Brain microvascular endothelial cell (primary cell): ENCODE data around the gene RBPJL.

Experiments
- DNase-seq: peaks from one replicate; pipeline ENCODE4 v3.0.0-alpha.2; 2020
- H3K27ac ChIP-seq: fragments of 250-450 bp; sonication (Bioruptor Pico); 2 replicates; pipeline ENCODE4 v1.5.1; 2020; ENCODE audit warnings: mild to moderate bottlenecking, moderate library complexity
- H3K27me3 ChIP-seq: fragments of 250-450 bp; sonication (Bioruptor Pico); replicated peaks from 2 replicates; pipeline ENCODE4 v1.5.1; 2020; ENCODE audit warnings: mild to moderate bottlenecking
- H3K36me3 ChIP-seq: fragments of 250-450 bp; sonication (Bioruptor Pico); replicated peaks from 2 replicates; pipeline ENCODE4 v1.5.1; 2020; ENCODE audit warnings: mild to moderate bottlenecking
- H3K4me3 ChIP-seq: 2 replicates; pipeline ENCODE4 v1.5.1; 2011; ENCODE audit warnings: low read depth, mild to moderate bottlenecking, control low read depth, low read length, moderate library complexity
- in situ Hi-C: cut with HindIII; loops from 2 replicates; pipeline ENCODE4 v1.10.0; 2017; ENCODE audit warnings: low sequenced_read_pairs, low pct_ligation_motif_present
- TF ChIP-seq, protein P1 (sequence below): IDR thresholded peaks from 2 replicates; pipeline ENCODE4 v1.5.1; 2011; ENCODE audit warnings: low read depth, mild to moderate bottlenecking, moderate library complexity, low read length, control low read depth, inconsistent platforms; ENCODE audit errors: missing control alignments

The RBPJL gene

GRCh38 chr20:45329497-45330319 lies 23.1 kb downstream of the RBPJL start:
- peaks cover 79% of the 10 kb centered on the region for H3K36me3 ChIP-seq
- no peak for DNase-seq
- no peaks in the 10 kb centered on the region for H3K27me3 ChIP-seq
- no peak overlapping the region for H3K27ac ChIP-seq
- in situ Hi-C loops = no loop called here
- no peak overlapping the region for H3K4me3 ChIP-seq
- TF ChIP-seq, protein P1, sequence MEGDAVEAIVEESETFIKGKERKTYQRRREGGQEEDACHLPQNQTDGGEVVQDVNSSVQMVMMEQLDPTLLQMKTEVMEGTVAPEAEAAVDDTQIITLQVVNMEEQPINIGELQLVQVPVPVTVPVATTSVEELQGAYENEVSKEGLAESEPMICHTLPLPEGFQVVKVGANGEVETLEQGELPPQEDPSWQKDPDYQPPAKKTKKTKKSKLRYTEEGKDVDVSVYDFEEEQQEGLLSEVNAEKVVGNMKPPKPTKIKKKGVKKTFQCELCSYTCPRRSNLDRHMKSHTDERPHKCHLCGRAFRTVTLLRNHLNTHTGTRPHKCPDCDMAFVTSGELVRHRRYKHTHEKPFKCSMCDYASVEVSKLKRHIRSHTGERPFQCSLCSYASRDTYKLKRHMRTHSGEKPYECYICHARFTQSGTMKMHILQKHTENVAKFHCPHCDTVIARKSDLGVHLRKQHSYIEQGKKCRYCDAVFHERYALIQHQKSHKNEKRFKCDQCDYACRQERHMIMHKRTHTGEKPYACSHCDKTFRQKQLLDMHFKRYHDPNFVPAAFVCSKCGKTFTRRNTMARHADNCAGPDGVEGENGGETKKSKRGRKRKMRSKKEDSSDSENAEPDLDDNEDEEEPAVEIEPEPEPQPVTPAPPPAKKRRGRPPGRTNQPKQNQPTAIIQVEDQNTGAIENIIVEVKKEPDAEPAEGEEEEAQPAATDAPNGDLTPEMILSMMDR = no peak

- H3K27ac ChIP-seq = no peak overlapping the region
- no peaks in the 10 kb centered on the region for H3K27me3 ChIP-seq
- H3K36me3 ChIP-seq = peaks cover 83% of the 10 kb centered on the region
- TF ChIP-seq, protein P1 = no peak
- no peak overlapping the region for H3K4me3 ChIP-seq
- no peak for DNase-seq
- in situ Hi-C loops = no loop called here
Observed at GRCh38 chr20:45330476-45330875, 23.8 kb downstream of the RBPJL start.

DNA sequence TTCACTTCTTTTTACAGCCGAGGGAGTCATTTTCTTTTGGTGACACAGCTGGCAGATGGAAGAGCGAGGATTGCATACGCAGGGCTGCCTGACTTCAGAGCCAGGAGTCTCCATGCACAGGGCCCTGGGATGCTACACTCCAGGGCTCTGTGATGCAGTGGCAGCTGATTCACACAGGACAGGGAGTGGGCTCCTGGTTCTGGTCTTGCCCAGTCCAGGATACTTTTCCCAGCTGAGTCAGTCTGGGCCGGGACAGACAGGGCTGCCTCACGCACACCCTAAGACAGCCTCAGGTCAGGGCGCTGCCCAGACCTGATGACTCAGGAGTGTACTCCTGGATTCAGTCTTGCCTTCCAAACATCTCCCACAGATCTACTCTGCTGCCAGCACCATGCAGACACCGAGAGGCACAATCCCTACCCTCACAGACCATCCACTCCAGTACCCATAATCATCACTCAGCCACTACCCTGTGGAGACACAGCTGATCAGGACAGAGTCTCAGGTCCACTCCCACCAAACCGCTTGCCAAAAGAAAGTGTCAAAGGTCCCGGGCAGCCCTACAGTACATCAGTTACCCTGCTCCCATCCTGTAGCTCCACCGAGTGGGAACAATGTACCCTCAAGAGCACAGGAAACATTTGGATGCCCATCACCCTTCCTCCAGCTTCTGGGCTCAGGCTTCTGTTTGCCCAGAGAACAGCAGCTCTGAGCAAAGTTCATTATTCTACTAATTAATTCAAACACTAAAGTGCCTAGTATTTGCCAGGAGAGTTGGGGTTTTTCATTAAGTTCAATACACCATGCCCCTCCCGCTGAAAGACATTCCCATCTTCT lies 30.1 kb downstream of the RBPJL start:
- Histone ChIP-seq H3K36me3 (peaks cover 59% of the 10 kb centered on the region), H3K27ac (peak overlapping the region; percentile 90), H3K27me3 (no peaks in the 10 kb centered on the region), H3K4me3 (no peak overlapping the region)
- in situ Hi-C loops = no loop called here
- DNase-seq = peak; percentile 91
- TF ChIP-seq, protein P1 = no peak

GRCh38 chr20:45337367-45338120 lies 30.9 kb downstream of the RBPJL start:
- no peaks in the 10 kb centered on the region for H3K27me3 ChIP-seq
- peaks cover 53% of the 10 kb centered on the region for H3K36me3 ChIP-seq
- TF ChIP-seq, protein P1 = no peak
- peak; percentile 91 for DNase-seq
- H3K4me3 ChIP-seq = no peak overlapping the region
- peak overlapping the region; percentile 90 for H3K27ac ChIP-seq
- in situ Hi-C loops = no loop called here

GRCh38 chr20:45338121-45339030 lies 31.7 kb downstream of the RBPJL start:
- TF ChIP-seq, protein P1 = no peak
- Histone ChIP-seq H3K4me3 (no peak overlapping the region), H3K27ac (peak overlapping the region; percentile 90), H3K36me3 (peaks cover 45% of the 10 kb centered on the region), H3K27me3 (no peaks in the 10 kb centered on the region)
- no peak for DNase-seq
- in situ Hi-C loops = no loop called here
